Thyroid gland (tissue), 4 donors: ENCODE results near the gene S1PR5.

ENCODE experiments used
- POLR2A ChIP-seq, 2 donors: fragments of 450-650 bp; IDR thresholded peaks; one replicate each; pipeline ENCODE4 v1.6.1; 2017; ENCODE audit warnings: antibody characterized with exemption in 2 of 2, mild to moderate bottlenecking in 2 of 2, moderate library complexity in 1 of 2
- TF ChIP-seq, protein P1 (sequence below), 6 experiments: fragments of 200-600 bp in 3 of 6; fragments of 450-650 bp in 3 of 6; sonication (generic) in 3 of 6; IDR thresholded peaks; one replicate each; pipeline ENCODE4 v1.5.1; 2016 to 2019; ENCODE audit warnings: antibody characterized with exemption in 6 of 6, mild to moderate bottlenecking in 2 of 6, inconsistent platforms in 1 of 6, moderate library complexity in 1 of 6

DNA sequence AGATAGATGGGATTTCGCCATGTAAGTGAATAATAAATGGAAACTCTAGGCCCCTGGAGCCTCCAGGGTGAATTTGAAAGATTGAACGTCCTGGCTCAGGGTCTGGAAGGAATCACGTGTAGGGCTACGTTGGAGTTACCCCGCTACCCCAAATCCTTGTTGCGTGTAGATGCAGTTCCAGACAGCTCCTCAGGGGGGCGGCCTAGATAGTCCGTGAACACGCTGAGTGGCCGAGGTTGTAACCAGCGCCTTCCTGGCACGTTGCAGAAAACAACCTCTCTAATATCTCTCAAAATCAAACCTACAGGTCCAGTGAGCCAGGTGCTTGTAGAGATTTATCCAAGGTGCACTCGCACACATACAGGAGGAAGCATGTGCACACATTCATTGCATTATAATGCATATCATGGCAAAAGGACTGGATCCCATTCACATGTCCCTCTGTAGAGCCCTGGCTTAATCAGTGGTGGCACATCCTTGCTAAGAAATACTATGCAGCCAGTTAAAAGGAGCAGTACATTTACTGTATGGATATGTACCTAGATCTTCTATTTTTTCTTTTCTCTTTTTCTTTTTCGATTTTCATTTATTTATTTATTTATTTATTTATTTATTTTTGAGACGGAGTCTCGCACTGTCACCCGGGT is 11.5 kb downstream of the S1PR5 start:
- TF ChIP-seq, protein P1, sequence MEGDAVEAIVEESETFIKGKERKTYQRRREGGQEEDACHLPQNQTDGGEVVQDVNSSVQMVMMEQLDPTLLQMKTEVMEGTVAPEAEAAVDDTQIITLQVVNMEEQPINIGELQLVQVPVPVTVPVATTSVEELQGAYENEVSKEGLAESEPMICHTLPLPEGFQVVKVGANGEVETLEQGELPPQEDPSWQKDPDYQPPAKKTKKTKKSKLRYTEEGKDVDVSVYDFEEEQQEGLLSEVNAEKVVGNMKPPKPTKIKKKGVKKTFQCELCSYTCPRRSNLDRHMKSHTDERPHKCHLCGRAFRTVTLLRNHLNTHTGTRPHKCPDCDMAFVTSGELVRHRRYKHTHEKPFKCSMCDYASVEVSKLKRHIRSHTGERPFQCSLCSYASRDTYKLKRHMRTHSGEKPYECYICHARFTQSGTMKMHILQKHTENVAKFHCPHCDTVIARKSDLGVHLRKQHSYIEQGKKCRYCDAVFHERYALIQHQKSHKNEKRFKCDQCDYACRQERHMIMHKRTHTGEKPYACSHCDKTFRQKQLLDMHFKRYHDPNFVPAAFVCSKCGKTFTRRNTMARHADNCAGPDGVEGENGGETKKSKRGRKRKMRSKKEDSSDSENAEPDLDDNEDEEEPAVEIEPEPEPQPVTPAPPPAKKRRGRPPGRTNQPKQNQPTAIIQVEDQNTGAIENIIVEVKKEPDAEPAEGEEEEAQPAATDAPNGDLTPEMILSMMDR (IDR thresholded peaks at IDR 0.05) = peak; percentile 62 to 85 (median 68)
- TF ChIP-seq POLR2A (IDR thresholded peaks at IDR 0.05) = no peak
